ENCODE data around the gene RPL5. TPM values are rescaled to one million over a fixed set of nuclear protein-coding genes. Genes with fewer than 3 reads are reported as not detected.

RPL5 gene
- total and polyA plus RNA-seq, 4 donors: 778 to 3,435 (median 1,388) TPM

GRCh38 chr1:92884195-92884594 lies 52.4 kb downstream of the RPL5 start:
- ATAC-seq (ENCODE audit: low FRiP score) (no peak), DNase-seq (no peak)
- Histone ChIP-seq H3K27ac (ENCODE audit: low read depth in 1 of 2, low read length in 2 of 2) (no peak overlapping the region), H3K27me3 (ENCODE audit: control insufficient read depth in 1 of 2, insufficient read depth in 2 of 2, low read length in 1 of 2) (no peaks in the 10 kb centered on the region), H3K4me3 (ENCODE audit: low read length in 2 of 2) (no peak overlapping the region), H3K36me3 (ENCODE audit: control insufficient read depth in 1 of 2, insufficient read depth in 2 of 2, low read length in 1 of 2) (no peaks in the 10 kb centered on the region), H3K9me3 (ENCODE audit: control insufficient read depth, low read length) (no peaks in the 10 kb centered on the region), H3K4me1 (ENCODE audit: control insufficient read depth in 1 of 2, insufficient read depth in 2 of 2, low read length in 2 of 2) (no peaks in the 10 kb centered on the region)
- intact Hi-C loops (cut with DNase I): no loop called here
- 93 to 96% methylated on average over 1 of the region's 1 CpG for WGBS, 2 donors

GRCh38 chr1:92886886-92887419 lies 55.1 kb downstream of the RPL5 start:
- no peak overlapping the region for H3K4me3 ChIP-seq (ENCODE audit: low read length in 2 of 2)
- H3K36me3 ChIP-seq (ENCODE audit: control insufficient read depth in 1 of 2, insufficient read depth in 2 of 2, low read length in 1 of 2): no peaks in the 10 kb centered on the region
- H3K27me3 ChIP-seq (ENCODE audit: control insufficient read depth in 1 of 2, insufficient read depth in 2 of 2, low read length in 1 of 2): no peaks in the 10 kb centered on the region
- intact Hi-C loops (cut with DNase I): no loop called here
- DNase-seq: no peak
- no peak overlapping the region for H3K27ac ChIP-seq (ENCODE audit: low read depth in 1 of 2, low read length in 2 of 2)
- WGBS, 2 donors: 97% methylated on average over 2 of the region's 2 CpGs
- H3K4me1 ChIP-seq (ENCODE audit: control insufficient read depth in 1 of 2, insufficient read depth in 2 of 2, low read length in 2 of 2): no peaks in the 10 kb centered on the region
- no peaks in the 10 kb centered on the region for H3K9me3 ChIP-seq (ENCODE audit: control insufficient read depth, low read length)
- ATAC-seq (ENCODE audit: low FRiP score): no peak

GRCh38 chr1:92887465-92887864 lies 55.6 kb downstream of the RPL5 start:
- intact Hi-C loops (cut with DNase I): no loop called here
- DNase-seq: no peak
- WGBS, 2 donors: 92 to 98% methylated on average over 2 of the region's 2 CpGs
- no peaks in the 10 kb centered on the region for H3K4me1 ChIP-seq (ENCODE audit: control insufficient read depth in 1 of 2, insufficient read depth in 2 of 2, low read length in 2 of 2)
- no peak for ATAC-seq (ENCODE audit: low FRiP score)
- H3K27me3 ChIP-seq (ENCODE audit: control insufficient read depth in 1 of 2, insufficient read depth in 2 of 2, low read length in 1 of 2): no peaks in the 10 kb centered on the region
- H3K27ac ChIP-seq (ENCODE audit: low read depth in 1 of 2, low read length in 2 of 2): no peak overlapping the region
- no peaks in the 10 kb centered on the region for H3K9me3 ChIP-seq (ENCODE audit: control insufficient read depth, low read length)
- H3K36me3 ChIP-seq (ENCODE audit: control insufficient read depth in 1 of 2, insufficient read depth in 2 of 2, low read length in 1 of 2): no peaks in the 10 kb centered on the region
- H3K4me3 ChIP-seq (ENCODE audit: low read length in 2 of 2): no peak overlapping the region

Other genes with a start within 250 kb of the RPL5 start
- gene EVI5, start 46.9 kb upstream of the RPL5 start, total RNA-seq: 10 to 100 TPM; 47.5 to 54.7 TPM
- gene EVI5, start 46.9 kb upstream of the RPL5 start, polyA plus RNA-seq: 10 to 100 TPM in 1 of 2 donors, 1 to 10 TPM in 1; 8.3 to 10.5 TPM
- gene DIPK1A, start 129.4 kb downstream of the RPL5 start, total RNA-seq: 10 to 100 TPM; 11.0 to 15.9 TPM
- gene DIPK1A, start 129.4 kb downstream of the RPL5 start, polyA plus RNA-seq: 10 to 100 TPM in 1 of 2 donors, 1 to 10 TPM in 1; 4.9 to 10.6 TPM
- 10 to 100 TPM; 18.2 to 32.7 TPM for gene MTF2, start 247.2 kb downstream of the RPL5 start, total RNA-seq
- 1 to 10 TPM; 6.6 to 8.1 TPM for gene MTF2, start 247.2 kb downstream of the RPL5 start, polyA plus RNA-seq